SHP77 (cell line): ENCODE results near the gene BRD2.
A peak's percentile ranks its signal among the peaks of the same experiment; 100 is the strongest.

Source experiments
- DNase-seq, 2 experiments: peaks; one replicate each; lab custom pipeline; 2025; lab: John Stamatoyannopoulos, UW

BRD2 gene

DNA sequence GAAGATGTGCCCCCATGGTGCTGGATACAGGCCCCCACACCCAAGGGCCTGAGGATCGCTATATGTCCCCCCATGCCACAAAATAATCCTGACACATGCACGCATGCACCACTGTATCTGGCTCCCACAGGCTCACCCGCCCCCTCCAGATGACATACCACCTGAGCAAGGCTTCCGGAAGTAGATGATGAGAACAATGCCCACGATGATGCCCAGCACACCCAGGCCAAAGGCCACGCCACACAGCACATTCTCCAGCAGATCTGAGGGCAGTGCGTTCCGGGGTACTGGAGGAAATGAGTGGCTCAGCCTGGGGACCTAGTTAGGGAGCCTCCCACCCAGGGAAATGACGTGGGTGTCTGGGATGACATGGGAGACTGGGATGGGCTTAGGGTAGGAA lies 19.3 kb upstream of the BRD2 start:
- DNase-seq = no peak

DNA sequence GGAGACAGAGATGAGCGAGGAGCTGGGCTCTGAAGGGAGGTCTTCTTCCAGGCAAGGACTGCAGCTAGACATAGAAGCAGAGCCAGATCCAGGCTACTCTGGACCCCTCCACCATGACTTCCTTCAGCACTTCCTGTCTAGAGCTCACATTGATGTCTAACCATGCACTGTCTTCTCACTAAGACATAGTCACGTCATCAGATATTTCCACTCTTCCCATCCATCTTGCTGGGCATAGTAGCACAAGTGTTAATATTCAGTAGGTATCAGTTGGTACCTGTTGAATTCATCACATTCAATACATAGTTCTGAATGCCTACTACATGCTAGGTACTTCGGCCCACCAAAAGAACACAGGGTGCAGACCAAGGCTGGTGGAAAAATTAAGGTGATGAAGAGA lies 18.4 kb upstream of the BRD2 start:
- DNase-seq = no peak

- no peak for DNase-seq
Measured at GRCh38 chr6:32950449-32950848, 17.9 kb upstream of the BRD2 start.

- peak; percentile 7 to 34 for DNase-seq
Measured at GRCh38 chr6:32952817-32953739, 15.3 kb upstream of the BRD2 start, which contains the start of gene HLA-DMA. TSS of gene HLA-DMA (minus strand) at chr6:32953097. CDS start at chr6:32953036, 61 bp downstream.

DNA sequence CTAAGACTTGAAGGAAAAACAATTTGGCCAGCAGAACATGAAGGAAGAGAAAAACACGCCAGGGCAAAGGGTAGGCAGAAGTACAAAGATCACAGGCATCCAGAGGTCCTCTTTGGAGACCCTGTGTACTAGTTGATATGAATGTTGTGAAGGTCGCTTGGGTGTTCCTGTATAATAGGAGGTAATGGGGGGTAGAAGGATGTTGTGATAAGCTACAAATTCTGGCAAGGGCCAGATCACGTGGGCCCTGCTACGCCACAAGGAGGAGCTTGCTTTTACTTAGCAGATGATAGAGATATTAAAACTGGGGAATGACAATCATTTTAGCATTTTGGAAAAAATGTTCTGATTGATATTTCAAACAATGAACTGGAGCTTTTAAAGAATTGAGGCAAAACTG lies 14.6 kb upstream of the BRD2 start:
- no peak for DNase-seq

- DNase-seq = no peak
Measured at GRCh38 chr6:32954267-32954666, 14.1 kb upstream of the BRD2 start.

- DNase-seq = peak; percentile 11 to 15
Measured at GRCh38 chr6:32954986-32955802, 13.2 kb upstream of the BRD2 start.

DNA sequence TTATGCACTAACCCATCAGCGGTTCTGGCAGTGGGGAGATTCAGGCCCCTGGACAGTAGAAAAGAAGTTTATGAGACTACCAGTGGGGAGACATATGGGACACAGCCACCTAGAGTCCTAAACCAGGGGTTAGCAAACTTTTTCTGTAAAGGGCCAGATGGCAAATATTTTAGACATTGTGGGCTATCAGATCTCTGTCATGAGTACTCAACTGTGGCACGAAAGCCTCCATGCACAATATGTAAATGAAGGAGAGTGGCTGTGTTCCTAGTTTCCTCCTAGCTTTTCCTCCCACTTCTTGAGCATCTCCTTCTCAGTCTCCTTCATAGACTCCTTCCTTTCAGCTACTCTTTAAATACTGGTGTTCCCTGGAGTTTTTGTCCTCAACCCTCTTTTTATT lies 12.2 kb upstream of the BRD2 start:
- DNase-seq = no peak

DNA sequence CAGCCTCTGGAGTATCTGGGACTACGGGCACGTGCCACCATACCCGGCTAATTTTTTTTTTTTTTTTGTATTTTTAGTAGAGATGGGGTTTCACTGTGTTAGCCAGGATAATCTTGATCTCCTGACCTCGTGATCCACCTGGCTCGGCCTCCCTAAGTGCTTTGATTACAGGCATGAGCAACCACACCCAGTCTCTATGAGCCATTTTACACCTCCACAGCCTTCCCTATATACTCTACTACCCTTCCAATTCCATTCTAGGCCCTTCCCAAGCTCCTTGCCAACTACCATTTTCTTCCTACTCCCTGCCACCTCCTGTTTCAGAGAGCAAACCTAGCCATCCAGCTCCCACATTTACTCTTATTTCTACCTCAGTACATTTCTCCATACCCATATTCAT lies 7.8 kb upstream of the BRD2 start:
- no peak for DNase-seq

- DNase-seq = no peak
Measured at GRCh38 chr6:32962213-32962826, 6.1 kb upstream of the BRD2 start.

DNA sequence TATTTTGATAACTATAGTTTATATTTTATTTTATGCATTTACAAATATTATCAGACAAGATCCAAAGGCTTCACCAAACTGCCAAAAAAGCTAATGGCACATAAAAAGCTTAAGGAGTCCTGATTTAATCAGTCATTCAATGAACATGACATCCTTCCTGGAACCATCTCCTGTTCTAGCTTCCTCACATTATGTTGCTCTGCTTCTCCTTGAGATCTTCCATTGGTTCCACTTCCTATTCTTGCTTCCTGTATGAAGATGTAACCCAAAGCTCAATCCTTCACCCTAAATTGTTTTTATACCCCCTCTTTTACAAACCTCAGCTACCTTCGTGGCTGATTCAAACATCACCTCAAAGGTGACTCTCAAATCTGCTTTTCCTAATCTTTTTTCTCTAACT lies 4.5 kb upstream of the BRD2 start:
- no peak for DNase-seq

- DNase-seq = no peak
Measured at GRCh38 chr6:32964776-32965175, 3.6 kb upstream of the BRD2 start.

DNA sequence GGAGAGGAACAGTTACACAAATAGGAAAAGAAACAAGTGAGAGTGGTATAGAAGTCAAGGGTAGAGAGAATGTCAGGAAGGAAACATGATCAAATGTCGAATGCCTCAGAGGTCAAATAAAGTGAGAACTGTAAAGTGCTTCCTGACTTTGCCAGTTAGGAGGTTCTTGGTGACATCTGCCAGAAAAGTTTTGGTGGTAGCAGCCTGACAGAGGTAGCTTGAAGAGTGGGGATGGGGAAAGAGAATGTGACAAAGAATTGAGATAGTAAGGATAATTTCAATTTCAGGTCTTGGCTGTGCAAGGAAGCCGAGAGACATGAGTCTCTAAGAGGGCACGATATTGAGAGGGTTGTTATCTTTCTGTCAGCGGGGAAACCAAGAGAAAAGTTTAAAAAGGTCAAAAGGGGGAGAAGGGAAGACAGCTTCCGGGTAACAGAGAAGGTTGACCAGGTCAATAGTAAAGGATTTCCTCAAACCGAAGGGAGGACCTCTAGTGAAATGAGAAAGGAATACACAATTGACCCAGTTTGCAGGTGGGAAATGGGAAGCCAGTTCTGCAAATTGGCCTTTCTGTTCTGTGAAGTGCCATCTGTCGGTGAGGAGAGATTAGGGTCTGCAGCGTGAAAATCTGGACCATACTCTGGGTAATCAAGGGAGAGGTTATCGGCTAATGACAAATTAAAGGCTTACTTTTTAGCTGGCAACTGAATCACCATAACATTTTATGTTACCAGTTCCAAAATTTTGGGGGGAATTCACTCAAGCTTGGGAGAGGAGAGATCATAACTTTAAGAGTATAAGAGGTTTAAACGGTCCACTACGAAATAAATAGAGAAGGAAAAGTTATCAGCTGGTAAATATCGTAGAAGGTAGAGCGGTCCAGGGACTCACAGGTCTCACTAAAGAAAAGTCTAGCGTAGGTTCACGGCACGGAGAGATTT lies 973 bp upstream of the BRD2 start:
- peak; percentile 56 to 67 for DNase-seq

- peak; percentile 36 to 46 for DNase-seq
Measured at GRCh38 chr6:32968867-32969684, 682 bp downstream of the BRD2 start.

DNA sequence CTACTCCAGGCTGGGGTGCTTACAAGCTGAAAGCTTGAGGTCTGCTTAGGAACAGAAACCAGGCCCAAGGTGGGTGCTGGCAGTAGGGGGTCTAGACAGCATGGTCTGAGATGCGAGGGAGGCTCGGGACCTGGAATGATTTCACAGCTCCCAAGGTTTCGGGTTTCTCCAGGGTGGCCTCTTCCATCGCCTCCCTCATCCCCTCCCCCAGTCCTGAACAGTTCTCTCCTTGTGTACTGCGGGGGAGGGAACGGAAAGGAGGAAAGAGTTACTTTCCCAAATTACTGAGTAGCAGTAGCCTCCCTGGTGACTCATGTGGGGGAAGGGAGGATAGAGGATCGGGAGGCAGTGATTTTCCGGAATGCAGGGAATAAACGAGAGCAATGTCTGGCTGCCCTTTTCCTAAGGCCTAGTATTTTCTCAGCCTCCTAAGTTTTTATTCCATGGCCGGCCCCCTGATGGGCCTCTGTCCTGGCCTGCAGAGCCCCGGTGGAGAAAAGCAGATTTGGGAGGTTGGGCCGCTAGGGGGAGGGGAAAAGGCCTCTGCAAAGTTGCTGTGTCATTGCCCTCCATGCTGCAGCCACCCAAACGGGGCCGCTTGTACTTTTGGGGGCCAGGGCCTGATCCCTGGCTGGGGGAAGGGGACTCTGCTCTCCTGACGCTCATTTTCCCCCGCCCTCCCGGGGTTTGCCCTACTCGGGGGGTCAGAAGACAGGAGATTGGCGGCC lies 1.5 kb downstream of the BRD2 start:
- peak; percentile 47 to 58 for DNase-seq

GRCh38 chr6:32970413-32971241 lies 2.2 kb downstream of the BRD2 start:
- DNase-seq = peak; percentile 49 to 74

DNA sequence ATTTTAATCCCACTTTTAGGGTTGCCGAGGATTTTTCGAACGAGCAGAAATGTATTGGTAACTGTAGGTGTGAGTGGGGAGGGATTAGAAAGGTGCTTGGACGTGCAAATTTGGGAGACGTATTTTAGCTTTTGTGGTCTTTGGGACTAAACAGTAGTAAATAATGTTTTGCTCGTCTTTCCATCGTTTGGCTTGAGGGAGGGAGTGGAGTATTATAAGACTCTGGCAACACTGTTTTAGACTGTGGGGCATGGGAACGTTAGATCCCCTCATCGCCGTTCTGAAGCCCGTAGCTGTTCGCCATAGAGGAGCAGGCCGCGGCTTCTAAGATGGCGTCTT lies 2.8 kb downstream of the BRD2 start:
- no peak for DNase-seq

GRCh38 chr6:32971581-32972352 lies 3.4 kb downstream of the BRD2 start:
- DNase-seq = peak; percentile 99 to 100
